Mesothelial cell of epicardium (in vitro differentiated cells): ENCODE data around the gene LDLRAD4. TPM values are rescaled to one million over a fixed set of nuclear protein-coding genes. Genes with fewer than 3 reads are reported as not detected.

ENCODE experiments used
- DNase-seq, 2 experiments: peaks; one replicate each; pipeline ENCODE4 v3.0.0; 2021; ENCODE audit warnings: low spot score in 2 of 2; ENCODE audit not compliant: unreplicated experiment in 2 of 2
- H3K27ac Mint-ChIP-seq: 2 replicates; pipeline ENCODE4 v1.8.0; 2021; ENCODE audit warnings: mixed read lengths
- H3K27me3 Mint-ChIP-seq: 2 replicates; pipeline ENCODE4 v1.8.0; 2021; ENCODE audit warnings: low read depth, mixed read lengths
- H3K36me3 Mint-ChIP-seq: 2 replicates; pipeline ENCODE4 v1.8.0; 2021; ENCODE audit warnings: mixed read lengths
- H3K4me1 Mint-ChIP-seq: 2 replicates; pipeline ENCODE4 v1.8.0; 2021; ENCODE audit warnings: mixed read lengths
- H3K4me3 Mint-ChIP-seq: 2 replicates; pipeline ENCODE4 v1.8.0; 2021; ENCODE audit warnings: mild to moderate bottlenecking, moderate library complexity, mixed read lengths
- H3K9me3 Mint-ChIP-seq: 2 replicates; pipeline ENCODE4 v1.8.0; 2021; ENCODE audit warnings: mixed read lengths
- total RNA-seq: library from RNA; stranded (reverse); gene quantifications from 3 replicates; pipeline ENCODE4 v1.2.1, GENCODE V29; 2021
- TF ChIP-seq, protein P1 (sequence below): fragments of 200-600 bp; sonication (generic); IDR thresholded peaks from one replicate; pipeline ENCODE4 v1.5.0; 2021; ENCODE audit warnings: antibody characterized with exemption; ENCODE audit not compliant: unreplicated experiment

The LDLRAD4 gene
- total RNA-seq, 1 donor from 2014 or later = 29.7 TPM

GRCh38 chr18:13616525-13617035, 398.0 kb downstream of the LDLRAD4 start:
- Mint-ChIP-seq H3K4me3 (no peak overlapping the region), H3K27me3 (peaks cover 30% of the 10 kb centered on the region), H3K9me3 (no peaks in the 10 kb centered on the region), H3K27ac (no peak overlapping the region), H3K4me1 (peaks cover 7% of the 10 kb centered on the region), H3K36me3 (no peaks in the 10 kb centered on the region)
- no peak for DNase-seq
- TF ChIP-seq, protein P1, sequence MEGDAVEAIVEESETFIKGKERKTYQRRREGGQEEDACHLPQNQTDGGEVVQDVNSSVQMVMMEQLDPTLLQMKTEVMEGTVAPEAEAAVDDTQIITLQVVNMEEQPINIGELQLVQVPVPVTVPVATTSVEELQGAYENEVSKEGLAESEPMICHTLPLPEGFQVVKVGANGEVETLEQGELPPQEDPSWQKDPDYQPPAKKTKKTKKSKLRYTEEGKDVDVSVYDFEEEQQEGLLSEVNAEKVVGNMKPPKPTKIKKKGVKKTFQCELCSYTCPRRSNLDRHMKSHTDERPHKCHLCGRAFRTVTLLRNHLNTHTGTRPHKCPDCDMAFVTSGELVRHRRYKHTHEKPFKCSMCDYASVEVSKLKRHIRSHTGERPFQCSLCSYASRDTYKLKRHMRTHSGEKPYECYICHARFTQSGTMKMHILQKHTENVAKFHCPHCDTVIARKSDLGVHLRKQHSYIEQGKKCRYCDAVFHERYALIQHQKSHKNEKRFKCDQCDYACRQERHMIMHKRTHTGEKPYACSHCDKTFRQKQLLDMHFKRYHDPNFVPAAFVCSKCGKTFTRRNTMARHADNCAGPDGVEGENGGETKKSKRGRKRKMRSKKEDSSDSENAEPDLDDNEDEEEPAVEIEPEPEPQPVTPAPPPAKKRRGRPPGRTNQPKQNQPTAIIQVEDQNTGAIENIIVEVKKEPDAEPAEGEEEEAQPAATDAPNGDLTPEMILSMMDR = no peak

DNA sequence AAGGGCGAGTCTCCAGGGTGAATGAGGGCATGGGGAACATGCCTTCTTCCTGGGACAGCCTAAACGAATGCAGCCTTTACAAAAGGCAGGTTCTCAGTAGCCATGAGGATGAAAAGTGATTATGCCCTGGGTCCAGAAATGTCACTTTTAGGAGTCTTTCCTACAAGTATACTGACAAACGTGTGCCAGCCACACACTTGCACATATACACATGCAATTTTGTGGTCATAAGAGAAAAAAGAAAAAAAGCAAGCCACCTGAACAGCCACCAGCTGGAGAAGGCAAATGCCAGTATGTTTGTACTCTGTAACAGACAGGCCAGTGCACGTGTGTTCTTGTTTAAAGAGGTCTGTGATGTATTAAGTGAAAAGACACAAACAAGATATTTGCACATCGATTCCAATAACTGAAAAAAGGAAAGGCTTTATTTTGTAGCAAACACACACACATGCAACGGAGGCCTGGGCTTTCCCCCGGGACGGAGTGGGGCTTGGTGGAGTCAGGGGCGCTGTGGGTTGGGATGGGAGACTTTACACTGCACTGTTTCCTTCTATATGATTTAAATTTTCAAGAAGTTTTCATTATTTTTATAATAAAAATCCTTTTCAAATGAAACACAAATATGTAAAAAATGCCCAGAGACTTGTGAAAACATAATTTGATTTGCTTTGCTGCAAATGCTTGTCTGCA, 399.4 kb downstream of the LDLRAD4 start:
- H3K27ac Mint-ChIP-seq = no peak overlapping the region
- no peak overlapping the region for H3K4me3 Mint-ChIP-seq
- no peak for DNase-seq
- H3K27me3 Mint-ChIP-seq = peaks cover 16% of the 10 kb centered on the region
- no peaks in the 10 kb centered on the region for H3K9me3 Mint-ChIP-seq
- H3K36me3 Mint-ChIP-seq = no peaks in the 10 kb centered on the region
- TF ChIP-seq, protein P1 = no peak
- no peaks in the 10 kb centered on the region for H3K4me1 Mint-ChIP-seq

DNA sequence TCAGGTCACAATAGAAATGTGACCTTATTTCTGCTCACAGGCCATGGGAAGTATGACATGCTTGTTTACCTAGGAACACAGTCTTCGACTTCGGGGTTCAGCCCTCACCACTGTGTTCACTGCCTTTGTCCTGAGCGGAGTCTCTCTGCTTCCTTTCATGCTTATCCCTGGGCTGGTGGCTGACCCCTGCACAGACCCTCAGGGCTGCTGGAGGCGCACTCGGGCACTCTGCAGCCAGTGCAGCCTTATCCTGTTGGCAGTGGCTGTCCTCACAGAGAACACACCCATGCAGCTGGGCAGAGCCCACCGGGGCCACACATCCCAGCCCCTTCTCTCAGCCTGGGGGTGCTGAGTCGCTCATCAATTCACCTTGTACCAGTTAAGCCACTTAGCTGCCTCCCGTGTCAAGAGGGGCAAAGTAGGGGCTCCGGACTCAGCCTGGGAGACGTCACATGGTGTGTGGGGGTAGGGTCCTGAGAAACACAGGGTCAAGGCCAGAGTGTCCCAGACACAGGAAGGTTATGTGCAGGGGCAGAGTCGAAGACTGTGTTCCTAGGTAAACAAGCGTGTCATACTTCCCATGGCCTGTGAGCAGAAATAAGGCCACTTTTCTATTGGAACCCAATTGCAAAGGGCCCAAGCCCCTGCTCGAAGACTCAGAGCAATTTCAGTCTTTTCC, 400.3 kb downstream of the LDLRAD4 start:
- H3K27ac Mint-ChIP-seq = no peak overlapping the region
- H3K27me3 Mint-ChIP-seq = peaks cover 6% of the 10 kb centered on the region
- TF ChIP-seq, protein P1 = no peak
- no peaks in the 10 kb centered on the region for H3K36me3 Mint-ChIP-seq
- H3K4me3 Mint-ChIP-seq = no peak overlapping the region
- H3K9me3 Mint-ChIP-seq = no peaks in the 10 kb centered on the region
- no peak for DNase-seq
- H3K4me1 Mint-ChIP-seq = no peaks in the 10 kb centered on the region

DNA sequence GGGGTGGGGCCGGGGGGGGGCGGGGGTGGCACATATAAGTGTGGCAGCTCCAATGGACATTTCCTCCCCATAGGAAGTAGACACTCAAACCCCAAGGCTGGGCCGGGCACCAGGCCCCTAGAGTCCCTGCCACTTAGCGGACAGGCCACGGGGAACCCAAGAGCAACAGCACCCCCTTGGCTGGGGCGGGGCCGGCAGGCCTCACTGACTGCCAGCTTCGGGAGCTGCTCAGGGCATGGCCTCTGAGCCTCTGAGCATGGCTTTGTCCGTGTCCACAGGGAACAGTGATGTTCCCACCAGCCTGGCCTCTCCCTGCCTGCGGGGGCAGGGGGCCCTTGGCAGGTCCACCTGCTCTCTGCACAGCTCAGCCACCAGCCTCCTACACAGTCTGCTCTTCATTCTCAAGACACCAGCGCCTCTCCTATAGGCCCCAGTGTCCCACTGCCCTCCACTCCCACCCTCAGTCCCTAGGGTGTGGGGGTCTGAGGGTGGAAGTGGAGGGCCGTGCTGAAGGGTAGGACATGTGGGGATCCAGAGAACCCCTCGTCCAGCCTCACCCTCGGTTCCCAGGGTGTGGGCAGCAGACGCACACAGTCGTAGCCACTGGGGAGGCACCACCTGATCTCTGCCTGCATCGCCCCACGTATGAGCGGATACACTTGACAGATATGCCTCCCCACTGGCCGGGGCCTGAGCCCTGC, 401.1 kb downstream of the LDLRAD4 start:
- DNase-seq = no peak
- Mint-ChIP-seq H3K4me3 (no peak overlapping the region), H3K9me3 (no peaks in the 10 kb centered on the region), H3K36me3 (no peaks in the 10 kb centered on the region), H3K27ac (no peak overlapping the region), H3K27me3 (peaks cover 2% of the 10 kb centered on the region), H3K4me1 (no peaks in the 10 kb centered on the region)
- TF ChIP-seq, protein P1 = no peak

- no peaks in the 10 kb centered on the region for H3K4me1 Mint-ChIP-seq
- TF ChIP-seq, protein P1 = no peak
- H3K9me3 Mint-ChIP-seq = no peaks in the 10 kb centered on the region
- H3K27ac Mint-ChIP-seq = no peak overlapping the region
- no peak for DNase-seq
- H3K4me3 Mint-ChIP-seq = no peak overlapping the region
- H3K36me3 Mint-ChIP-seq = no peaks in the 10 kb centered on the region
- H3K27me3 Mint-ChIP-seq = no peaks in the 10 kb centered on the region
These were observed 401.7 kb downstream of the LDLRAD4 start for GRCh38 chr18:13620206-13620672.
